GM12878 (cell line): Measurements from ENCODE around the gene C1QL4. TPM values are rescaled to one million over a fixed set of nuclear protein-coding genes. Genes with fewer than 3 reads are reported as not detected.

Experiments
- ATAC-seq: fragments of 200-7000 bp; cut with Tn5 transposase; 3 replicates; pipeline ENCODE4 v1.9.1; 2020; ENCODE audit warnings: mild to moderate bottlenecking, moderate library complexity
- BruUV-seq: library from RNA; stranded (reverse); fragments of 400-500 nt; replicated peaks from 2 replicates; lab custom pipeline; 2021; lab: Mats Ljungman, UMichigan
- CTCF ChIA-PET: fragments of 300-600 bp; sonication (Branson Sonifier 250); formaldehyde crosslinking; extraction: SDS; loops from one replicate; lab custom pipeline; 2021; ENCODE audit warnings: inconsistent platforms; lab: Yijun Ruan, JAX
- POLR2A ChIA-PET: fragments of 350-600 bp; formaldehyde crosslinking; extraction: SDS; loops from one replicate; lab custom pipeline; 2021; ENCODE audit warnings: inconsistent platforms; lab: Charles Lee
- RAD21 ChIA-PET: fragments of 300-600 bp; sonication (Branson Sonifier 250); formaldehyde crosslinking; loops from one replicate; lab custom pipeline; 2023; ENCODE audit warnings: antibody characterized with exemption; ENCODE audit not compliant: unreplicated experiment; lab: Charles Lee
- SMC1A ChIA-PET: fragments of 300-600 bp; sonication (Branson Sonifier 250); formaldehyde crosslinking; loops from one replicate; lab custom pipeline; 2023; ENCODE audit not compliant: unreplicated experiment, uncharacterized antibody; lab: Charles Lee
- DNase-seq: peaks from one replicate; pipeline ENCODE4 v3.0.0-alpha.2; 2011; ENCODE audit warnings: low read depth, low spot score
- FAIRE-seq: peaks from 3 replicates; lab custom pipeline; 2011; peaks lifted over from hg19 to GRCh38; lab: Jason Lieb, UNC
- H2AFZ ChIP-seq: 2 replicates; pipeline ENCODE4 v1.6.0; 2011; ENCODE audit warnings: low read depth, low read length, control low read depth; ENCODE audit not compliant: control insufficient read depth
- H3K27ac ChIP-seq: 2 replicates; pipeline ENCODE4 v1.5.1; 2011; ENCODE audit warnings: control low read depth; ENCODE audit not compliant: control insufficient read depth, insufficient read depth
- H3K27me3 ChIP-seq, 2 experiments: replicated peaks in 1 of 2; 2 replicates each; pipeline versions ENCODE4 v1.6.0 to v1.6.1; 2011; ENCODE audit warnings: low read length in 1 of 2; ENCODE audit not compliant: control insufficient read depth in 2 of 2, insufficient read depth in 2 of 2
- H3K36me3 ChIP-seq, 2 experiments: 2 replicates each; pipeline ENCODE4 v1.5.1; 2011; ENCODE audit warnings: low read length in 1 of 2; ENCODE audit not compliant: control insufficient read depth in 2 of 2, insufficient read depth in 2 of 2
- H3K4me1 ChIP-seq: 2 replicates; pipeline ENCODE4 v1.6.1; 2011; ENCODE audit warnings: mild to moderate bottlenecking, low read length, moderate library complexity, mixed read lengths; ENCODE audit not compliant: control insufficient read depth, insufficient read depth
- H3K4me2 ChIP-seq: 2 replicates; pipeline ENCODE4 v1.6.0; 2011; ENCODE audit warnings: control low read depth; ENCODE audit not compliant: control insufficient read depth, insufficient read depth
- H3K4me3 ChIP-seq: fragments of 200-600 bp; sonication (generic); 2 replicates; pipeline ENCODE4 v1.5.1; 2016
- H3K79me2 ChIP-seq: 2 replicates; pipeline ENCODE4 v1.6.0; 2011; ENCODE audit warnings: low read length; ENCODE audit not compliant: control insufficient read depth, insufficient read depth
- H3K9ac ChIP-seq: 2 replicates; pipeline ENCODE4 v1.8.0; 2011; ENCODE audit warnings: low read length, control low read depth, mixed read lengths; ENCODE audit not compliant: control insufficient read depth, insufficient read depth
- H3K9me3 ChIP-seq: replicated peaks from 3 replicates; pipeline ENCODE4 v1.5.1; 2011; ENCODE audit warnings: mild to moderate bottlenecking, low read length; ENCODE audit not compliant: control insufficient read depth, insufficient read depth
- H4K20me1 ChIP-seq: 2 replicates; pipeline ENCODE4 v1.6.0; 2011; ENCODE audit not compliant: control insufficient read depth, insufficient read depth
- BCL11A ChIP-seq: IDR thresholded peaks from 2 replicates; pipeline ENCODE4 v1.6.1; 2011; ENCODE audit warnings: low read depth, low read length
- ESRRA ChIP-seq: IDR thresholded peaks from 2 replicates; pipeline ENCODE4 v1.6.1; 2012; ENCODE audit warnings: mild to moderate bottlenecking, low read length, improper control_type of control experiment
- JUNB ChIP-seq: IDR thresholded peaks from 2 replicates; pipeline ENCODE4 v1.6.1; 2016; ENCODE audit warnings: antibody characterized with exemption, mild to moderate bottlenecking
- MEF2B ChIP-seq: fragments of 450-650 bp; IDR thresholded peaks from 2 replicates; pipeline ENCODE4 v1.6.1; 2018; ENCODE audit warnings: mild to moderate bottlenecking, moderate library complexity; ENCODE audit not compliant: partially characterized antibody, poor library complexity, severe bottlenecking
- NFYB ChIP-seq: IDR thresholded peaks from 2 replicates; pipeline ENCODE4 v1.6.1; 2011; ENCODE audit warnings: low read depth, mild to moderate bottlenecking, low read length, improper control_type of control experiment, moderate library complexity; ENCODE audit not compliant: insufficient read depth
- POLR2AphosphoS5 ChIP-seq: IDR thresholded peaks from 2 replicates; pipeline ENCODE4 v1.6.1; 2011; ENCODE audit warnings: mild to moderate bottlenecking, low read length, inconsistent platforms
- RCOR1 ChIP-seq: conservative IDR thresholded peaks from 2 replicates; pipeline ENCODE4 v1.6.1; 2012; ENCODE audit warnings: low read depth, low read length, improper control_type of control experiment
- SIN3A ChIP-seq: IDR thresholded peaks from 2 replicates; pipeline ENCODE4 v1.6.1; 2012; ENCODE audit warnings: low read depth, low read length, improper control_type of control experiment
- STAT1 ChIP-seq: fragments of 450-650 bp; conservative IDR thresholded peaks from 2 replicates; pipeline ENCODE4 v1.6.1; 2014; ENCODE audit warnings: antibody characterized with exemption, mild to moderate bottlenecking
- ZNF24 ChIP-seq: fragments of 450-650 bp; IDR thresholded peaks from 2 replicates; pipeline ENCODE4 v1.6.1; 2017; ENCODE audit warnings: antibody characterized with exemption, mild to moderate bottlenecking
- ZNF622 ChIP-seq: fragments of 450-650 bp; IDR thresholded peaks from 2 replicates; pipeline ENCODE4 v1.6.1; 2017; ENCODE audit warnings: mild to moderate bottlenecking, inconsistent platforms
- WGBS: methylation state at CpG from one replicate; pipeline ENCODE4 v1.1.6; 2016; ENCODE audit warnings: low lambda C conversion rate; ENCODE audit not compliant: insufficient replicate concordance, insufficient coverage; ENCODE audit errors: missing lambda C conversion rate; 5-methylcytosine and 5-hydroxymethylcytosine counted together
- in situ Hi-C: fragments of 300-500 bp; cut with MboI; formaldehyde crosslinking; loops from 9 replicates; pipeline ENCODE4 v1.14.3; 2018; ENCODE audit warnings: mixed read lengths
- intact Hi-C: fragments of 100-400 bp; cut with micrococcal nuclease; formaldehyde crosslinking; loops from one replicate; pipeline ENCODE4 v1.14.2; 2022; ENCODE audit not compliant: unreplicated experiment
- polyA plus RNA-seq, 11 experiments: library from polyadenylated mRNA; depleted of rRNA in 4 of 11; unstranded in 6 of 11; stranded (reverse) in 5 of 11; fragments of >200 nt; fragmentation: Nextera tagmentation in 4 of 11; fragmentation: Illumina TruSeq in 1 of 11; extraction: Ambion mirVana in 4 of 11; extraction: Trizol in 1 of 11; gene quantifications; 1 replicate in 1 of 11; 2 replicates in 10 of 11; pipeline versions ENCODE4 v1.2.1 to v1.2.3, GENCODE V29; 2011 to 2016; ENCODE audit warnings: inconsistent platforms in 2 of 11, missing spikeins in 2 of 11, low read depth in 1 of 11
- total RNA-seq, 4 experiments: library from RNA; depleted of rRNA in 3 of 4; stranded (reverse); fragments of >200 nt in 3 of 4; fragmentation: Illumina TruSeq in 1 of 4; extraction: Trizol in 1 of 4; gene quantifications; 2 replicates each; pipeline versions ENCODE4 v1.2.1 to v1.2.3, GENCODE V29; 2013 to 2021
- TF ChIP-seq, protein P1 (sequence below): IDR thresholded peaks from 2 replicates; pipeline ENCODE4 v1.6.1; 2012; ENCODE audit warnings: improper control_type of control experiment, low read depth, low read length; ENCODE audit not compliant: insufficient replicate concordance
- TF ChIP-seq, protein P2 (sequence below): fragments of 450-650 bp; IDR thresholded peaks from 2 replicates; pipeline ENCODE4 v1.6.1; 2016; ENCODE audit warnings: mild to moderate bottlenecking
- TF ChIP-seq, protein P3 (sequence below): fragments of 450-650 bp; IDR thresholded peaks from 2 replicates; pipeline ENCODE4 v1.6.1; 2017; ENCODE audit warnings: mild to moderate bottlenecking, low read depth, inconsistent platforms; ENCODE audit not compliant: poor library complexity, severe bottlenecking

C1QL4 gene
- total and polyA plus RNA-seq, 10 of the 15 experiments (the other 5 are each of a cell fraction or from before 2014, with no cell fraction given), result 0.05 TPM; not detected in 9

DNA sequence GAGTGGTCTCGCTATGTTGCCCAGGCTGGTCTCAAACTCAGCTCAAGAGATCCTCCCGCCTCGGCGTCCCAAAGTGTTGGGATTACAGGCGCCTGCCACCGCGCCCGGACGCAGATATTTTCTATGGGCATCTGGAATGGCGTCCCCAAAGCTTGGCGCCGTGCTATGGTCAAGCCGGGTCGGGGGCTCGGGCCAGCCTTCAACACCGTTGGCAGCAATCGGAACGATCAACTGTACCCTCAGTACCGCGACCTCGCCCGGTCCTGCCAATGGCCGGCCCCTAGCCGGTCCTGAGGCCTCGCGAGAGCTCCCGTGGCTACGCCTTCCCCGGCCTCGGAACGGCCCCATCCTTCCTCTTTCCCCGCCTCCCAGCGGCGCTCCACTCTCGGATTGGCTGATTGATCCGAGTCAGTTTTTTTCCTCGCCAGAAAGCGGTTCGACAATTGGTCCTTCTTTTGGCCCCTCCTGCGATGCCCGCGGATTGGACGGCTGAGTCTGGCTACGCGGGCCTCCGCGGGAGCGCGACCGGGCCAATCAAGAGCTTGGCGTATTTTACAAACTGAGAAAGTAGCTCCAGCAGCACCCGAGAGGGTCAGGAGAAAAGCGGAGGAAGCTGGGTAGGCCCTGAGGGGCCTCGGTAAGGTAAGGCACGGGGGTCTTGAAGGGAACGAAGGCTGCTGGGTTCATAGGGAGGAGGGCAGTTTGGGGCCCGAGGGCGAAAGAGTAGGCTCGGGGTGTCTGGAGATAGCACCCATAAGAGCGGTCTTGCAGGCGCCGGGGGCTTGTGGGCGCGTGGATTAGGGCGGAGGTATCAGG lies 14.1 kb downstream of the C1QL4 start, which contains the start of gene TROAP:
Gene TROAP (plus strand): TSS at position 548 of the 816 bp plus-strand sequence. CDS start 354 bp downstream, outside the sequence.
- Histone ChIP-seq H3K4me1 (peaks cover 9% of the 10 kb centered on the region), H3K36me3 (peaks cover 2 to 4% of the 10 kb centered on the region in 2 experiments; a peak in 3 of 4 replicates), H3K4me2 (peak within 1 kb of the TSS; percentile 93), H4K20me1 (no peaks in the 10 kb centered on the region), H3K27ac (peak within 1 kb of the TSS; percentile 87), H3K9ac (peak within 1 kb of the TSS; percentile 94), H3K27me3 (no peaks in the 10 kb centered on the region), H3K9me3 (no peaks in the 10 kb centered on the region), H3K4me3 (peak within 1 kb of the TSS; percentile 95), H3K79me2 (peaks cover 10% of the 10 kb centered on the region), H2AFZ (peak within 1 kb of the TSS; percentile 95)
- ATAC-seq (peak; percentile 99), FAIRE-seq (peak; percentile 97), DNase-seq (peak; percentile 96)
- ChIA-PET SMC1A (interaction anchor here (0.6 to 2.0 kb wide), 7 partner anchors 9 to 80 kb away, joined by 3 to 10 read pairs (median 4); partner anchors contain the start of gene DNAJC22), POLR2A (interaction anchor here (0.8 to 1.8 kb wide), 11 partner anchors 9 to 340 kb away, joined by 3 to 10 read pairs (median 4); partner anchors contain the start of genes PRPH, SPATS2 and TUBA1B), RAD21 (interaction anchor here (0.5 to 2.2 kb wide), 14 partner anchors 9 to 418 kb away, joined by 3 to 15 read pairs (median 3); partner anchors contain the start of genes SPATS2, TMBIM6 and TUBA1C), CTCF (interaction anchor here (0.5 to 5.5 kb wide), 19 partner anchors 9 to 469 kb away, joined by 3 to 37 read pairs (median 4); partner anchors contain the start of genes DNAJC22 and PRPH)
- intact Hi-C loops, result no loop called here
- 2% methylated on average over 64 of the region's 65 CpGs for WGBS
- in situ Hi-C loops, result no loop called here
- no TSS peak for BruUV-seq
- TF ChIP-seq POLR2AphosphoS5 (peak; percentile 77; the same call in 1 of the 2 replicates), NFYB (peak; percentile 95), ESRRA (no peak), BCL11A (no peak), ZNF622 (no peak), JUNB (no peak), SIN3A (peak; percentile 100), ZNF24 (no peak), MEF2B (no peak), RCOR1 (0 out of 2 replicates have a peak, but pooled peaks have one; percentile 87), STAT1 (no peak)
- TF ChIP-seq, protein P1, sequence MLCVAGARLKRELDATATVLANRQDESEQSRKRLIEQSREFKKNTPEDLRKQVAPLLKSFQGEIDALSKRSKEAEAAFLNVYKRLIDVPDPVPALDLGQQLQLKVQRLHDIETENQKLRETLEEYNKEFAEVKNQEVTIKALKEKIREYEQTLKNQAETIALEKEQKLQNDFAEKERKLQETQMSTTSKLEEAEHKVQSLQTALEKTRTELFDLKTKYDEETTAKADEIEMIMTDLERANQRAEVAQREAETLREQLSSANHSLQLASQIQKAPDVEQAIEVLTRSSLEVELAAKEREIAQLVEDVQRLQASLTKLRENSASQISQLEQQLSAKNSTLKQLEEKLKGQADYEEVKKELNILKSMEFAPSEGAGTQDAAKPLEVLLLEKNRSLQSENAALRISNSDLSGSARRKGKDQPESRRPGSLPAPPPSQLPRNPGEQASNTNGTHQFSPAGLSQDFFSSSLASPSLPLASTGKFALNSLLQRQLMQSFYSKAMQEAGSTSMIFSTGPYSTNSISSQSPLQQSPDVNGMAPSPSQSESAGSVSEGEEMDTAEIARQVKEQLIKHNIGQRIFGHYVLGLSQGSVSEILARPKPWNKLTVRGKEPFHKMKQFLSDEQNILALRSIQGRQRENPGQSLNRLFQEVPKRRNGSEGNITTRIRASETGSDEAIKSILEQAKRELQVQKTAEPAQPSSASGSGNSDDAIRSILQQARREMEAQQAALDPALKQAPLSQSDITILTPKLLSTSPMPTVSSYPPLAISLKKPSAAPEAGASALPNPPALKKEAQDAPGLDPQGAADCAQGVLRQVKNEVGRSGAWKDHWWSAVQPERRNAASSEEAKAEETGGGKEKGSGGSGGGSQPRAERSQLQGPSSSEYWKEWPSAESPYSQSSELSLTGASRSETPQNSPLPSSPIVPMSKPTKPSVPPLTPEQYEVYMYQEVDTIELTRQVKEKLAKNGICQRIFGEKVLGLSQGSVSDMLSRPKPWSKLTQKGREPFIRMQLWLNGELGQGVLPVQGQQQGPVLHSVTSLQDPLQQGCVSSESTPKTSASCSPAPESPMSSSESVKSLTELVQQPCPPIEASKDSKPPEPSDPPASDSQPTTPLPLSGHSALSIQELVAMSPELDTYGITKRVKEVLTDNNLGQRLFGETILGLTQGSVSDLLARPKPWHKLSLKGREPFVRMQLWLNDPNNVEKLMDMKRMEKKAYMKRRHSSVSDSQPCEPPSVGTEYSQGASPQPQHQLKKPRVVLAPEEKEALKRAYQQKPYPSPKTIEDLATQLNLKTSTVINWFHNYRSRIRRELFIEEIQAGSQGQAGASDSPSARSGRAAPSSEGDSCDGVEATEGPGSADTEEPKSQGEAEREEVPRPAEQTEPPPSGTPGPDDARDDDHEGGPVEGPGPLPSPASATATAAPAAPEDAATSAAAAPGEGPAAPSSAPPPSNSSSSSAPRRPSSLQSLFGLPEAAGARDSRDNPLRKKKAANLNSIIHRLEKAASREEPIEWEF, result no peak
- TF ChIP-seq, protein P2, sequence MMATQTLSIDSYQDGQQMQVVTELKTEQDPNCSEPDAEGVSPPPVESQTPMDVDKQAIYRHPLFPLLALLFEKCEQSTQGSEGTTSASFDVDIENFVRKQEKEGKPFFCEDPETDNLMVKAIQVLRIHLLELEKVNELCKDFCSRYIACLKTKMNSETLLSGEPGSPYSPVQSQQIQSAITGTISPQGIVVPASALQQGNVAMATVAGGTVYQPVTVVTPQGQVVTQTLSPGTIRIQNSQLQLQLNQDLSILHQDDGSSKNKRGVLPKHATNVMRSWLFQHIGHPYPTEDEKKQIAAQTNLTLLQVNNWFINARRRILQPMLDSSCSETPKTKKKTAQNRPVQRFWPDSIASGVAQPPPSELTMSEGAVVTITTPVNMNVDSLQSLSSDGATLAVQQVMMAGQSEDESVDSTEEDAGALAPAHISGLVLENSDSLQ, result peak; percentile 82
- TF ChIP-seq, protein P3, sequence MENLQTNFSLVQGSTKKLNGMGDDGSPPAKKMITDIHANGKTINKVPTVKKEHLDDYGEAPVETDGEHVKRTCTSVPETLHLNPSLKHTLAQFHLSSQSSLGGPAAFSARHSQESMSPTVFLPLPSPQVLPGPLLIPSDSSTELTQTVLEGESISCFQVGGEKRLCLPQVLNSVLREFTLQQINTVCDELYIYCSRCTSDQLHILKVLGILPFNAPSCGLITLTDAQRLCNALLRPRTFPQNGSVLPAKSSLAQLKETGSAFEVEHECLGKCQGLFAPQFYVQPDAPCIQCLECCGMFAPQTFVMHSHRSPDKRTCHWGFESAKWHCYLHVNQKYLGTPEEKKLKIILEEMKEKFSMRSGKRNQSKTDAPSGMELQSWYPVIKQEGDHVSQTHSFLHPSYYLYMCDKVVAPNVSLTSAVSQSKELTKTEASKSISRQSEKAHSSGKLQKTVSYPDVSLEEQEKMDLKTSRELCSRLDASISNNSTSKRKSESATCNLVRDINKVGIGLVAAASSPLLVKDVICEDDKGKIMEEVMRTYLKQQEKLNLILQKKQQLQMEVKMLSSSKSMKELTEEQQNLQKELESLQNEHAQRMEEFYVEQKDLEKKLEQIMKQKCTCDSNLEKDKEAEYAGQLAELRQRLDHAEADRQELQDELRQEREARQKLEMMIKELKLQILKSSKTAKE, result no peak
